K562 (cell line): Measurements from ENCODE around the gene GABRB3. TPM values are rescaled to one million over a fixed set of nuclear protein-coding genes. Genes with fewer than 3 reads are reported as not detected.

Source experiments
- ATAC-seq: fragments of 200-7000 bp; cut with Tn5 transposase; 3 replicates; pipeline ENCODE4 v1.9.1; 2020; ENCODE audit warnings: moderate library complexity
- BruUV-seq: library from RNA; stranded (reverse); fragments of 400-500 nt; replicated peaks from 2 replicates; lab custom pipeline; 2021; lab: Mats Ljungman, UMichigan
- CTCF ChIA-PET: fragments of 300-600 bp; formaldehyde crosslinking; extraction: SDS; loops from one replicate; lab custom pipeline; 2021; ENCODE audit warnings: low intra/inter-chr PET ratio; lab: Yijun Ruan, JAX
- POLR2A ChIA-PET: fragments of 300-600, 350-650 bp; sonication (Branson Sonifier 250); formaldehyde crosslinking; extraction: SDS; loops from one replicate; lab custom pipeline; 2021; ENCODE audit warnings: antibody characterized with exemption, inconsistent platforms; lab: Yijun Ruan, JAX
- DNase-seq, 4 experiments: peaks; one replicate each; pipeline versions ENCODE4 v3.0.0 to v3.0.0-alpha.2; 2011 to 2018; ENCODE audit warnings: low spot score in 3 of 4, mixed read lengths in 3 of 4; ENCODE audit errors: extremely low read depth in 1 of 4
- FAIRE-seq: peaks from 2 replicates; lab custom pipeline; 2011; peaks lifted over from hg19 to GRCh38; lab: Jason Lieb, UNC
- H2AFZ ChIP-seq: 2 replicates; pipeline ENCODE4 v1.6.0; 2011; ENCODE audit warnings: low read depth, low read length, control low read depth, inconsistent platforms
- H3K27ac ChIP-seq: fragments of 200-600 bp; 3 replicates; pipeline ENCODE4 v1.8.0; 2011; ENCODE audit warnings: low read depth, mild to moderate bottlenecking, control low read depth, inconsistent platforms, low read length, moderate library complexity, mixed read lengths; ENCODE audit errors: extremely low read depth
- H3K27me3 ChIP-seq, 2 experiments: fragments of 300-600 bp in 1 of 2; 2 replicates in 1 of 2; 3 replicates in 1 of 2; pipeline versions ENCODE4 v1.6.0 to v1.8.0; 2011; ENCODE audit warnings: inconsistent platforms in 2 of 2, low read length in 2 of 2, mild to moderate bottlenecking in 1 of 2, mixed read lengths in 1 of 2, moderate library complexity in 1 of 2; ENCODE audit not compliant: control insufficient read depth in 2 of 2, insufficient read depth in 2 of 2
- H3K36me3 ChIP-seq: fragments of 300-600 bp; 3 replicates; pipeline ENCODE4 v1.8.0; 2011; ENCODE audit warnings: mild to moderate bottlenecking, low read length, inconsistent platforms; ENCODE audit not compliant: control insufficient read depth, insufficient read depth
- H3K4me1 ChIP-seq, 2 experiments: fragments of 200-600 bp in 1 of 2; replicated peaks in 1 of 2; 2 replicates in 1 of 2; 3 replicates in 1 of 2; pipeline versions ENCODE4 v1.5.1 to v1.8.0; 2011; ENCODE audit warnings: inconsistent platforms in 2 of 2, low read length in 2 of 2, mild to moderate bottlenecking in 1 of 2, mixed read lengths in 1 of 2, moderate library complexity in 1 of 2; ENCODE audit not compliant: control insufficient read depth in 2 of 2, insufficient read depth in 2 of 2
- H3K4me2 ChIP-seq: 2 replicates; pipeline ENCODE4 v1.6.1; 2011; ENCODE audit warnings: low read length, control low read depth, inconsistent platforms, mixed read lengths; ENCODE audit not compliant: insufficient read depth
- H3K4me3 ChIP-seq: fragments of 200-600 bp; sonication (generic), shearing (Covaris generic); 2 replicates; pipeline ENCODE4 v1.5.1; 2016; ENCODE audit warnings: control low read depth, inconsistent platforms
- H3K79me2 ChIP-seq: fragments of 200-600 bp; 3 replicates; pipeline ENCODE4 v1.8.0; 2011; ENCODE audit warnings: low read length, inconsistent platforms; ENCODE audit not compliant: control insufficient read depth, insufficient read depth
- H3K9ac ChIP-seq, 2 experiments: 2 replicates each; pipeline versions ENCODE4 v1.6.0 to v1.6.1; 2011; ENCODE audit warnings: low read depth in 2 of 2, low read length in 2 of 2, control low read depth in 1 of 2, inconsistent platforms in 1 of 2, mild to moderate bottlenecking in 1 of 2, mixed read lengths in 1 of 2; ENCODE audit not compliant: insufficient read depth in 1 of 2
- H3K9me1 ChIP-seq: one replicate; pipeline ENCODE4 v1.6.0; 2011; ENCODE audit warnings: inconsistent platforms, mild to moderate bottlenecking, low read length, moderate library complexity; ENCODE audit not compliant: control insufficient read depth, insufficient read depth
- H3K9me3 ChIP-seq: replicated peaks from 2 replicates; pipeline ENCODE4 v1.5.1; 2011; ENCODE audit warnings: low read depth, low read length, inconsistent platforms; ENCODE audit not compliant: control insufficient read depth, insufficient read depth
- H4K20me1 ChIP-seq: replicated peaks from 2 replicates; pipeline ENCODE4 v1.6.1; 2011; ENCODE audit warnings: low read length, inconsistent platforms, mixed read lengths; ENCODE audit not compliant: control insufficient read depth, insufficient read depth
- ATF2 ChIP-seq: sonication (generic); formaldehyde crosslinking; IDR thresholded peaks from 2 replicates; pipeline ENCODE4 v1.8.1; 2022; ENCODE audit warnings: missing genetic modification reagents
- HDAC3 ChIP-seq: fragments of 450-650 bp; IDR thresholded peaks from 2 replicates; pipeline ENCODE4 v1.6.1; 2018; ENCODE audit warnings: borderline replicate concordance, mild to moderate bottlenecking, moderate library complexity; ENCODE audit not compliant: partially characterized antibody
- HMGN3 ChIP-seq: IDR thresholded peaks from 2 replicates; pipeline ENCODE4 v1.6.1; 2011; ENCODE audit warnings: borderline replicate concordance, low read depth, mild to moderate bottlenecking, mixed read lengths, low read length; ENCODE audit not compliant: insufficient read length; ENCODE audit errors: extremely low read depth
- MEIS2 ChIP-seq: fragments of 450-650 bp; IDR thresholded peaks from 2 replicates; pipeline ENCODE4 v1.6.1; 2014; ENCODE audit warnings: mild to moderate bottlenecking; ENCODE audit not compliant: partially characterized antibody
- NCOR1 ChIP-seq: fragments of 450-650 bp; IDR thresholded peaks from 2 replicates; pipeline ENCODE4 v1.6.1; 2016; ENCODE audit warnings: mild to moderate bottlenecking, moderate library complexity
- STAT5B ChIP-seq: fragments of 250-450 bp; sonication (Bioruptor Pico); IDR thresholded peaks from 2 replicates; pipeline ENCODE4 v1.8.0; 2021; ENCODE audit warnings: mild to moderate bottlenecking, inconsistent platforms
- ZBTB8A ChIP-seq: fragments of 450-650 bp; IDR thresholded peaks from 2 replicates; pipeline ENCODE4 v1.6.1; 2018; ENCODE audit warnings: mild to moderate bottlenecking, moderate library complexity; ENCODE audit not compliant: partially characterized antibody
- ZNF133 ChIP-seq: fragments of 250-450 bp; sonication (Bioruptor Pico); IDR thresholded peaks from 2 replicates; pipeline ENCODE4 v1.4.0; 2020; ENCODE audit warnings: mild to moderate bottlenecking
- ZNF583 ChIP-seq: fragments of 250-450 bp; sonication (Bioruptor Pico); IDR thresholded peaks from 2 replicates; pipeline ENCODE4 v1.4.0; 2020
- WGBS: fragments of 100-300 bp; shearing (Covaris generic); methylation state at CpG from one replicate; pipeline ENCODE4 v1.1.6; 2016; ENCODE audit warnings: low coverage, mixed read lengths; ENCODE audit not compliant: insufficient coverage; ENCODE audit errors: missing lambda C conversion rate; 5-methylcytosine and 5-hydroxymethylcytosine counted together
- in situ Hi-C: fragments of 300-500 bp; cut with MboI; formaldehyde crosslinking; loops from 4 replicates; pipeline ENCODE4 v1.15.0; 2018; ENCODE audit warnings: inconsistent platforms, mixed read lengths
- intact Hi-C: fragments of 100-400 bp; cut with micrococcal nuclease; formaldehyde crosslinking; loops from 2 replicates; pipeline ENCODE4 v1.14.2; 2022
- polyA plus RNA-seq, 8 experiments: library from polyadenylated mRNA; depleted of rRNA in 4 of 8; stranded (reverse) in 5 of 8; unstranded in 3 of 8; fragments of >200 nt; fragmentation: Nextera tagmentation in 2 of 8; fragmentation: Illumina TruSeq in 1 of 8; extraction: Ambion mirVana in 2 of 8; extraction: Trizol in 1 of 8; gene quantifications; 2 replicates each; pipeline versions ENCODE4 v1.2.1 to v1.2.3, GENCODE V29; 2011 to 2014; ENCODE audit warnings: inconsistent platforms in 1 of 8, missing spikeins in 1 of 8
- total RNA-seq, 7 experiments: library from RNA; depleted of rRNA in 6 of 7; stranded (reverse); fragments of >200 nt in 6 of 7; fragmentation: Illumina TruSeq in 2 of 7; extraction: Trizol in 2 of 7; gene quantifications; 2 replicates each; pipeline versions ENCODE4 v1.2.1 to v1.2.3, GENCODE V29; 2011 to 2021; ENCODE audit warnings: low replicate concordance in 1 of 7

Gene GABRB3
- total and polyA plus RNA-seq, 9 of the 15 experiments (the other 6 are each of a cell fraction or from before 2014, with no cell fraction given), result 0.09 to 1.4 (median 0.49) TPM

DNA sequence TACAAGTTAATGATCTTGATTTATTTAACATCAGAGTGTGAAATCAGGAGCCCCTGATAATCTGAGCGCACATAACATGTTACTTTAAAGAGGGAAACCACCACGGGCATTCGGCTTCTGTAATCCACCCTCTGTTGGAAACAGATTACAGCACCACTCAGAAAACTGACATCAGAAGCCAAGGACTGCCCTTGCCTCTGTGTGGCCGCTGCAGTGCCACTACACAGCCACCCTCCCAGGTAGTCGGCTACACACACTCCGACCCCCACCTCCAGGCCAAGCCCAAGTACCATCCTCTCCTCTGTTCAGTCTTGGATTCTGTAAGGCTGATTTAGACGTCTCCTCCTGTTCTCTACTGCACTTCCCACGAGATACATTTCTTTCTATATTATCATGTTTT is 251.7 kb downstream of the GABRB3 start:
- no peak for TF ChIP-seq ZBTB8A
- TF ChIP-seq ZNF133 (CRISPR knock-in tag), result no peak
- no peak for TF ChIP-seq HDAC3
- TF ChIP-seq STAT5B, result no peak
- no peak for TF ChIP-seq ZNF583
- TF ChIP-seq NCOR1, result no peak
- TF ChIP-seq HMGN3, result no peak
- no peak for TF ChIP-seq ATF2 (CRISPR knock-in tag)
- no peak for TF ChIP-seq MEIS2
- in situ Hi-C loops, result no loop called here
- Histone ChIP-seq H3K36me3 (no peaks in the 10 kb centered on the region), H3K79me2 (no peaks in the 10 kb centered on the region), H3K4me3 (no peak overlapping the region), H3K27ac (no peak overlapping the region), H4K20me1 (no peaks in the 10 kb centered on the region), H3K9me3 (no peaks in the 10 kb centered on the region), H3K4me2 (no peak overlapping the region), H3K4me1 (no peaks in the 10 kb centered on the region), H3K9ac (no peak overlapping the region), H2AFZ (no peak overlapping the region), H3K9me1 (no peaks in the 10 kb centered on the region), H3K27me3 (no peaks in the 10 kb centered on the region; a peak in 1 of 5 replicates)
- intact Hi-C loops, result no loop called here
- FAIRE-seq, result no peak
- BruUV-seq, result no TSS peak
- DNase-seq, result no peak
- 2% methylated on average over 8 of the region's 8 CpGs for WGBS
- CTCF ChIA-PET, result no interaction called here
- ATAC-seq, result no peak
- POLR2A ChIA-PET, result no interaction called here
